DOHH2 (cell line): ENCODE results near the gene RAB20.

Experiments used
- CTCF ChIP-seq: fragments of 200-600 bp; sonication (generic); IDR thresholded peaks from one replicate; pipeline ENCODE4 v1.5.1; 2014; ENCODE audit warnings: antibody characterized with exemption, mild to moderate bottlenecking, low read depth, low read length; ENCODE audit not compliant: poor library complexity, severe bottlenecking
- EZH2phosphoT487 ChIP-seq: fragments of 200-600 bp; sonication (generic); IDR thresholded peaks from 2 replicates; pipeline ENCODE4 v1.6.1; 2017; ENCODE audit warnings: borderline replicate concordance, mild to moderate bottlenecking, antibody characterized with exemption, low read length, moderate library complexity, mixed read lengths

DNA sequence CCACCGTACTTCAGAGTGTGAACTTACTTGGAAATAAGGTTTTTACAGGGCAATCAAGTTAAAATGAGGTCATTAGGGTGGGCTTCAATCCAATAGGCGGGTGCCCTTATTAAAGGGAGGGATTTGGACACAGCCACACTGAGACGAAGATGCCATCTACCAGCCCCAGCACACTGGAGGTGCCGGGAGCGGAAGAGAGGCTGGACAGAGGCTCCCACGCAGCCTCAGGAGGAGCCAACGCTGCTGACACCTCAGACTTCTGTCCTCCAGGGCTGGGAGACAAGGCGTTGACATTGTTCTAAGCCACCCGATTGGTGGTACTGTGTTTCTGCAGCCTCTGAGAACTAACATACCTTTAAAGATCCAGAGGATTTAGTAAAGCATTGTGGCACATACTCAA lies 12.6 kb upstream of the RAB20 start:
- no peak for TF ChIP-seq CTCF
- no peak for TF ChIP-seq EZH2phosphoT487
